Measurements from ENCODE around the gene XPNPEP2. TPM values are rescaled to one million over a fixed set of nuclear protein-coding genes. Genes with fewer than 3 reads are reported as not detected.

Gene XPNPEP2
- total RNA-seq, 2 donors from 2014 or later: 0.20 to 0.31 TPM

- H3K27ac Mint-ChIP-seq: no peak overlapping the region
- Histone ChIP-seq H3K4me1 (ENCODE audit: control insufficient read depth, insufficient read depth, low read length) (no peaks in the 10 kb centered on the region), H3K9ac (ENCODE audit: extremely low read depth, low read length, poor library complexity, severe bottlenecking) (no peak overlapping the region), H3K36me3 (ENCODE audit: control insufficient read depth, insufficient read depth, low read length) (no peaks in the 10 kb centered on the region), H3K27ac (ENCODE audit: low read depth, low read length) (no peak overlapping the region), H3K9me3 (ENCODE audit: control insufficient read depth, low read length) (no peaks in the 10 kb centered on the region), H3K27me3 (ENCODE audit: control insufficient read depth, insufficient read depth, low read length, poor library complexity, severe bottlenecking) (no peaks in the 10 kb centered on the region), H3K4me3 (ENCODE audit: low read length) (no peak overlapping the region)
- no peaks in the 10 kb centered on the region for H3K36me3 Mint-ChIP-seq (ENCODE audit: low read depth)
- no peak overlapping the region for H3K4me3 Mint-ChIP-seq
- WGBS, 2 experiments (ENCODE audit: insufficient coverage in 1 of 2, insufficient read length in 1 of 2): 74% methylated on average over 3 of the region's 3 CpGs; no CpG with 5 or more reads in 1 of the 2 experiments
- peaks cover 2% of the 10 kb centered on the region for H3K27me3 Mint-ChIP-seq (ENCODE audit: insufficient read depth)
- TF ChIP-seq CTCF (conservative IDR thresholded peaks at IDR 0.05): no peak
- peaks cover 6% of the 10 kb centered on the region for H3K4me1 Mint-ChIP-seq
- no peak for DNase-seq
- H3K9me3 Mint-ChIP-seq: peaks cover 3% of the 10 kb centered on the region
Observed at GRCh38 chrX:129693354-129693753, 45.4 kb upstream of the XPNPEP2 start.

GRCh38 chrX:129694805-129695204 lies 44.0 kb upstream of the XPNPEP2 start:
- H3K9ac ChIP-seq (ENCODE audit: extremely low read depth, low read length, poor library complexity, severe bottlenecking): no peak overlapping the region
- TF ChIP-seq CTCF (conservative IDR thresholded peaks at IDR 0.05): no peak
- H3K4me3 Mint-ChIP-seq: no peak overlapping the region

GRCh38 chrX:129695535-129695934 lies 43.2 kb upstream of the XPNPEP2 start:
- H3K4me3 Mint-ChIP-seq: no peak overlapping the region
- no peak for TF ChIP-seq CTCF (conservative IDR thresholded peaks at IDR 0.05)
- 91% methylated on average over 5 of the region's 6 CpGs; no CpG with 5 or more reads in 1 of the 2 experiments for WGBS, 2 experiments (ENCODE audit: insufficient coverage in 1 of 2, insufficient read length in 1 of 2)
- H3K27ac Mint-ChIP-seq: no peak overlapping the region
- no peaks in the 10 kb centered on the region for H3K4me1 ChIP-seq (ENCODE audit: control insufficient read depth, insufficient read depth, low read length)
- H3K27me3 Mint-ChIP-seq (ENCODE audit: insufficient read depth): peaks cover 2% of the 10 kb centered on the region
- no peaks in the 10 kb centered on the region for H3K9me3 ChIP-seq (ENCODE audit: control insufficient read depth, low read length)
- no peak for DNase-seq
- no peaks in the 10 kb centered on the region for H3K27me3 ChIP-seq (ENCODE audit: control insufficient read depth, insufficient read depth, low read length, poor library complexity, severe bottlenecking)
- no peak overlapping the region for H3K4me3 ChIP-seq (ENCODE audit: low read length)
- peaks cover 3% of the 10 kb centered on the region for H3K9me3 Mint-ChIP-seq
- H3K4me1 Mint-ChIP-seq: peaks cover 6% of the 10 kb centered on the region
- no peaks in the 10 kb centered on the region for H3K36me3 ChIP-seq (ENCODE audit: control insufficient read depth, insufficient read depth, low read length)
- H3K9ac ChIP-seq (ENCODE audit: extremely low read depth, low read length, poor library complexity, severe bottlenecking): no peak overlapping the region
- no peak overlapping the region for H3K27ac ChIP-seq (ENCODE audit: low read depth, low read length)
- no peaks in the 10 kb centered on the region for H3K36me3 Mint-ChIP-seq (ENCODE audit: low read depth)

More at GRCh38 chrX:129694805-129695204, 44.0 kb upstream of the XPNPEP2 start:
- H3K4me3 ChIP-seq (ENCODE audit: low read length): no peak overlapping the region
- no peaks in the 10 kb centered on the region for H3K27me3 ChIP-seq (ENCODE audit: control insufficient read depth, insufficient read depth, low read length, poor library complexity, severe bottlenecking)
- Mint-ChIP-seq H3K27ac (no peak overlapping the region), H3K4me1 (peaks cover 6% of the 10 kb centered on the region), H3K9me3 (peaks cover 3% of the 10 kb centered on the region), H3K27me3 (ENCODE audit: insufficient read depth) (peaks cover 2% of the 10 kb centered on the region), H3K36me3 (ENCODE audit: low read depth) (no peaks in the 10 kb centered on the region)
- no peaks in the 10 kb centered on the region for H3K36me3 ChIP-seq (ENCODE audit: control insufficient read depth, insufficient read depth, low read length)
- H3K4me1 ChIP-seq (ENCODE audit: control insufficient read depth, insufficient read depth, low read length): no peaks in the 10 kb centered on the region
- no peak for DNase-seq
- no peaks in the 10 kb centered on the region for H3K9me3 ChIP-seq (ENCODE audit: control insufficient read depth, low read length)
- 91 to 95% methylated on average over 5 of the region's 5 CpGs for WGBS, 2 experiments (ENCODE audit: insufficient coverage in 1 of 2, insufficient read length in 1 of 2)
- H3K27ac ChIP-seq (ENCODE audit: low read depth, low read length): no peak overlapping the region

All from endodermal cell (in vitro differentiated cells).